HepG2 (cell line): ENCODE results near the gene TAS2R60. TPM values are rescaled to one million over a fixed set of nuclear protein-coding genes. Genes with fewer than 3 reads are reported as not detected.
A peak's percentile ranks its signal among the peaks of the same experiment; 100 is the strongest.

ENCODE experiments used
- ATAC-seq: fragments of 200-7000 bp; cut with Tn5 transposase; 3 replicates; pipeline ENCODE4 v1.9.1; 2020; ENCODE audit warnings: mild to moderate bottlenecking, moderate library complexity
- BruUV-seq: library from RNA; stranded (reverse); fragments of 400-500 nt; replicated peaks from 2 replicates; lab custom pipeline; 2021; lab: Mats Ljungman, UMichigan
- CTCF ChIA-PET: fragments of 300-600 bp; formaldehyde crosslinking; extraction: SDS; loops from one replicate; lab custom pipeline; 2021; ENCODE audit warnings: low total read pairs, inconsistent platforms, low intra/inter-chr PET ratio; lab: Yijun Ruan, JAX
- POLR2A ChIA-PET: fragments of 350-600 bp; sonication (Branson Sonifier 250); formaldehyde crosslinking; loops from one replicate; lab custom pipeline; 2020; ENCODE audit warnings: antibody characterized with exemption, inconsistent platforms; lab: Yijun Ruan, JAX
- DNase-seq: peaks from one replicate; pipeline ENCODE4 v3.0.0-alpha.2; 2015; ENCODE audit warnings: low spot score
- FAIRE-seq: peaks from 3 replicates; lab custom pipeline; 2011; peaks lifted over from hg19 to GRCh38; lab: Jason Lieb, UNC
- H2AFZ ChIP-seq: one replicate; pipeline ENCODE4 v1.6.1; 2011; ENCODE audit warnings: low read length, inconsistent platforms
- H3K27ac ChIP-seq: fragments of 300-600 bp; 3 replicates; pipeline ENCODE4 v1.8.0; 2011; ENCODE audit warnings: mixed run types, mild to moderate bottlenecking, mixed read lengths, low read length, inconsistent platforms; ENCODE audit not compliant: insufficient read depth; ENCODE audit errors: extremely low read length
- H3K27me3 ChIP-seq, 2 experiments: fragments of 200-600 bp in 1 of 2; 2 replicates in 1 of 2; 3 replicates in 1 of 2; pipeline versions ENCODE4 v1.6.0 to v1.8.0; 2011; ENCODE audit warnings: low read length in 2 of 2, mild to moderate bottlenecking in 2 of 2, moderate library complexity in 2 of 2, inconsistent platforms in 1 of 2; ENCODE audit not compliant: insufficient read depth in 2 of 2, control insufficient read depth in 1 of 2
- H3K36me3 ChIP-seq, 2 experiments: fragments of 200-600 bp in 1 of 2; replicated peaks in 1 of 2; 2 replicates in 1 of 2; 3 replicates in 1 of 2; pipeline versions ENCODE4 v1.5.1 to v1.8.0; 2011; ENCODE audit warnings: low read length in 2 of 2, inconsistent platforms in 1 of 2; ENCODE audit not compliant: insufficient read depth in 2 of 2, control insufficient read depth in 1 of 2
- H3K4me1 ChIP-seq: 2 replicates; pipeline ENCODE4 v1.5.1; 2012; ENCODE audit warnings: low read length, inconsistent platforms; ENCODE audit not compliant: insufficient read depth
- H3K4me2 ChIP-seq: 2 replicates; pipeline ENCODE4 v1.6.0; 2011; ENCODE audit warnings: low read depth, low read length, inconsistent platforms
- H3K4me3 ChIP-seq, 3 experiments: fragments of 200-600 bp in 1 of 3; sonication (generic), shearing (Covaris generic) in 1 of 3; replicated peaks in 1 of 3; 2 replicates each; pipeline ENCODE4 v1.5.1; 2011 to 2016; ENCODE audit warnings: low read length in 3 of 3, inconsistent platforms in 2 of 3, low read depth in 2 of 3, mild to moderate bottlenecking in 2 of 3, control low read depth in 1 of 3, mixed read lengths in 1 of 3; ENCODE audit not compliant: insufficient read depth in 1 of 3
- H3K79me2 ChIP-seq: one replicate; pipeline ENCODE4 v1.6.1; 2011; ENCODE audit warnings: low read length, inconsistent platforms; ENCODE audit not compliant: insufficient read depth
- H3K9ac ChIP-seq: 2 replicates; pipeline ENCODE4 v1.6.0; 2011; ENCODE audit warnings: mild to moderate bottlenecking, low read depth, low read length, inconsistent platforms; ENCODE audit not compliant: insufficient read depth
- H3K9me3 ChIP-seq: 2 replicates; pipeline ENCODE4 v1.5.1; 2012; ENCODE audit warnings: mild to moderate bottlenecking, low read length
- H4K20me1 ChIP-seq: 2 replicates; pipeline ENCODE4 v1.6.0; 2011; ENCODE audit warnings: inconsistent platforms, mild to moderate bottlenecking, low read length, moderate library complexity; ENCODE audit not compliant: insufficient read depth
- ADNP ChIP-seq: sonication (generic); formaldehyde crosslinking; IDR thresholded peaks from 2 replicates; pipeline ENCODE4 v1.4.0; 2020; ENCODE audit warnings: missing genetic modification reagents
- ARNTL ChIP-seq: sonication (generic); formaldehyde crosslinking; IDR thresholded peaks from 2 replicates; pipeline ENCODE4 v1.4.0; 2020; ENCODE audit warnings: mild to moderate bottlenecking, missing genetic modification reagents
- ESRRA ChIP-seq: sonication (generic); formaldehyde crosslinking; IDR thresholded peaks from 2 replicates; pipeline ENCODE4 v1.5.1; 2020; ENCODE audit warnings: mild to moderate bottlenecking, low read depth, missing genetic modification reagents
- FOXA3 ChIP-seq: IDR thresholded peaks from 2 replicates; pipeline ENCODE4 v1.6.1; 2016; ENCODE audit warnings: missing genetic modification reagents, missing compliant biosample characterization
- FOXC1 ChIP-seq: sonication (generic); formaldehyde crosslinking; IDR thresholded peaks from 2 replicates; pipeline ENCODE4 v1.8.0; 2022; ENCODE audit warnings: mild to moderate bottlenecking, missing genetic modification reagents, borderline replicate concordance
- HNF4A ChIP-seq: sonication (generic); formaldehyde crosslinking; IDR thresholded peaks from 2 replicates; pipeline ENCODE4 v1.4.0; 2020; ENCODE audit warnings: missing genetic modification reagents
- HNRNPLL ChIP-seq: fragments of 200-400 bp; formaldehyde crosslinking; IDR thresholded peaks from 2 replicates; pipeline ENCODE4 v1.6.1; 2017; ENCODE audit warnings: mild to moderate bottlenecking, low read depth, low read length; ENCODE audit not compliant: poor library complexity, severe bottlenecking
- ISL2 ChIP-seq: sonication (generic); formaldehyde crosslinking; IDR thresholded peaks from 2 replicates; pipeline ENCODE4 v1.5.0; 2020; ENCODE audit warnings: missing genetic modification reagents
- MEIS2 ChIP-seq: sonication (generic); formaldehyde crosslinking; IDR thresholded peaks from 2 replicates; pipeline ENCODE4 v1.9.0; 2021; ENCODE audit warnings: mild to moderate bottlenecking, missing genetic modification reagents
- MIER2 ChIP-seq: IDR thresholded peaks from 2 replicates; pipeline ENCODE4 v1.6.1; 2016; ENCODE audit warnings: missing biosample characterization, missing genetic modification reagents
- MXI1 ChIP-seq: IDR thresholded peaks from 3 replicates; pipeline ENCODE4 v1.6.1; 2012; ENCODE audit warnings: low read depth, low read length, inconsistent platforms, borderline replicate concordance
- NFE2L2 ChIP-seq: fragments of 150-350 bp; IDR thresholded peaks from 2 replicates; pipeline ENCODE4 v1.6.1; 2014; ENCODE audit warnings: low read length
- NR2C2 ChIP-seq: sonication (generic); formaldehyde crosslinking; IDR thresholded peaks from 2 replicates; pipeline ENCODE4 v1.4.0; 2020; ENCODE audit warnings: missing genetic modification reagents, mild to moderate bottlenecking, moderate library complexity, borderline replicate concordance
- PAF1 ChIP-seq: IDR thresholded peaks from 2 replicates; pipeline ENCODE4 v1.6.1; 2016; ENCODE audit warnings: missing genetic modification reagents, missing compliant biosample characterization
- RAD21 ChIP-seq: fragments of 450-650 bp; formaldehyde crosslinking; IDR thresholded peaks from 2 replicates; pipeline ENCODE4 v1.5.0; 2020; ENCODE audit warnings: mild to moderate bottlenecking
- SCMH1 ChIP-seq: sonication (generic); formaldehyde crosslinking; IDR thresholded peaks from 2 replicates; pipeline ENCODE4 v1.9.0; 2021; ENCODE audit warnings: missing genetic modification reagents, mild to moderate bottlenecking, borderline replicate concordance
- U2AF1 ChIP-seq: fragments of 200-400 bp; formaldehyde crosslinking; optimal IDR thresholded peaks from 2 replicates; pipeline ENCODE3; 2017; ENCODE audit warnings: mild to moderate bottlenecking, low read depth, low read length
- ZBTB7B ChIP-seq: sonication (generic); formaldehyde crosslinking; IDR thresholded peaks from 2 replicates; pipeline ENCODE4 v1.4.0; 2020; ENCODE audit warnings: missing genetic modification reagents
- ZNF337 ChIP-seq: sonication (generic); formaldehyde crosslinking; IDR thresholded peaks from 2 replicates; pipeline ENCODE4 v1.5.1; 2020; ENCODE audit warnings: missing genetic modification reagents, low read depth, mild to moderate bottlenecking, borderline replicate concordance
- ZNF615 ChIP-seq: sonication (generic); formaldehyde crosslinking; IDR thresholded peaks from 2 replicates; pipeline ENCODE4 v1.5.0; 2020; ENCODE audit warnings: mild to moderate bottlenecking, missing genetic modification reagents, borderline replicate concordance
- ZNF703 ChIP-seq: sonication (generic); formaldehyde crosslinking; IDR thresholded peaks from 2 replicates; pipeline ENCODE4 v1.5.1; 2020; ENCODE audit warnings: missing genetic modification reagents, mild to moderate bottlenecking, moderate library complexity, borderline replicate concordance
- WGBS: methylation state at CpG from one replicate; pipeline ENCODE4 v1.1.6; 2017; ENCODE audit warnings: low lambda C conversion rate; 5-methylcytosine and 5-hydroxymethylcytosine counted together
- in situ Hi-C: cut with HindIII; loops from 2 replicates; pipeline ENCODE4 v1.10.0; 2017; ENCODE audit warnings: low pct_unique_long_range_greater_than_20kb; ENCODE audit not compliant: extremely low pct_ligation_motif_present
- intact Hi-C: fragments of 100-400 bp; cut with micrococcal nuclease; formaldehyde crosslinking; loops from one replicate; pipeline ENCODE4 v1.10.0; 2022; ENCODE audit not compliant: unreplicated experiment
- polyA plus RNA-seq, 8 experiments: library from polyadenylated mRNA; depleted of rRNA in 3 of 8; stranded (reverse) in 7 of 8; unstranded in 1 of 8; fragments of >200 nt; fragmentation: Illumina TruSeq in 4 of 8; extraction: Trizol in 4 of 8; gene quantifications; 2 replicates each; pipeline versions ENCODE4 v1.2.1 to v1.2.3, GENCODE V29; 2011 to 2016; ENCODE audit warnings: low read depth in 4 of 8, missing spikeins in 1 of 8, mixed read lengths in 1 of 8; ENCODE audit not compliant: insufficient read depth in 1 of 8
- total RNA-seq, 5 experiments: library from RNA; depleted of rRNA; stranded (reverse); fragments of >200 nt; fragmentation: Illumina TruSeq; extraction: Trizol; gene quantifications; 2 replicates each; pipeline ENCODE4 v1.2.3, GENCODE V29; 2016; ENCODE audit warnings: low read depth in 1 of 5
- TF ChIP-seq, protein P1 (sequence below): sonication (generic); formaldehyde crosslinking; IDR thresholded peaks from 2 replicates; pipeline ENCODE4 v1.5.1; 2020; ENCODE audit warnings: mild to moderate bottlenecking, missing genetic modification reagents
- TF ChIP-seq, protein P2 (sequence below): sonication (generic); formaldehyde crosslinking; IDR thresholded peaks from 2 replicates; pipeline ENCODE4 v1.4.0; 2020; ENCODE audit warnings: missing genetic modification reagents

TAS2R60 gene
- total and polyA plus RNA-seq, 2 of the 13 experiments (the other 11 are each of a cell fraction or from before 2014, with no cell fraction given): not detected

DNA sequence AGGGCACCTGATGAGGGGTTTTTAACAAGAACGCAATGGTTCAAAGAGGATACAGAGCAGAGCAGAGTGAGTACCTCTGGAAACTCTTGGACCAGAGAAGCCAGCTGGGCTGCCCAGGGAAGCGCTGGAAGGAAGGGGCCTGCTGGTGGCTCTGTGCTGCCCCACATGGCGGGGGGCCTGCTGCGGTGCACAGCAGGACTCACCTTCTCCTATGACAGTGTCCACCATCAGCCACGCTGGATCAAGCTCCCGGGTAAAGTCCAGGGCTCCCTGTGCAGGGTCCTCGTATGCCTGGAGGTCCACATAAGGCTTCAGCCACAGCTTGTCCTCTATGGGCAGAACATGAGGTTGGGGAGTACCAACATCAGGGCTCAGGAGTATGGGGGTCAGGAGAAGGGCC is 47.1 kb upstream of the TAS2R60 start:
- H3K4me2 ChIP-seq: peak overlapping the region; percentile 78
- H2AFZ ChIP-seq: no peak overlapping the region
- 37% methylated on average over 5 of the region's 7 CpGs for WGBS
- peaks cover 60% of the 10 kb centered on the region for H3K4me1 ChIP-seq
- H3K27me3 ChIP-seq: no peaks in the 10 kb centered on the region
- no peak for DNase-seq
- intact Hi-C loops: no loop called here
- H3K4me3 ChIP-seq: peak overlapping the region in 1 of 3 experiments; percentile 47; a peak in 2 of 6 replicates
- ChIA-PET POLR2A (interaction anchor here (1.1 to 2.5 kb wide), 8 partner anchors 9 to 133 kb away, joined by 3 to 24 read pairs (median 8); partner anchors contain the start of genes CASP2, EPHA1 and GSTK1), CTCF (no interaction called here)
- peak overlapping the region; percentile 66 for H3K27ac ChIP-seq
- ATAC-seq: peak; percentile 45
- peak overlapping the region; percentile 27; the same call in 1 of the 2 replicates for H3K9ac ChIP-seq
- no peaks in the 10 kb centered on the region for H3K79me2 ChIP-seq
- no peaks in the 10 kb centered on the region for H4K20me1 ChIP-seq
- H3K36me3 ChIP-seq: peaks cover 0 to 3% of the 10 kb centered on the region in 2 experiments; a peak in 1 of 5 replicates
- no peak for FAIRE-seq
- BruUV-seq: no TSS peak
- in situ Hi-C loops: loop anchor here (25.0 kb wide), 1 partner anchor 516 kb away; the partner anchor contains the start of gene TCAF1
- no peaks in the 10 kb centered on the region for H3K9me3 ChIP-seq
- TF ChIP-seq PAF1 (CRISPR knock-in tag): no peak
- TF ChIP-seq SCMH1 (CRISPR knock-in tag): no peak
- no peak for TF ChIP-seq ISL2
- TF ChIP-seq, protein P1, sequence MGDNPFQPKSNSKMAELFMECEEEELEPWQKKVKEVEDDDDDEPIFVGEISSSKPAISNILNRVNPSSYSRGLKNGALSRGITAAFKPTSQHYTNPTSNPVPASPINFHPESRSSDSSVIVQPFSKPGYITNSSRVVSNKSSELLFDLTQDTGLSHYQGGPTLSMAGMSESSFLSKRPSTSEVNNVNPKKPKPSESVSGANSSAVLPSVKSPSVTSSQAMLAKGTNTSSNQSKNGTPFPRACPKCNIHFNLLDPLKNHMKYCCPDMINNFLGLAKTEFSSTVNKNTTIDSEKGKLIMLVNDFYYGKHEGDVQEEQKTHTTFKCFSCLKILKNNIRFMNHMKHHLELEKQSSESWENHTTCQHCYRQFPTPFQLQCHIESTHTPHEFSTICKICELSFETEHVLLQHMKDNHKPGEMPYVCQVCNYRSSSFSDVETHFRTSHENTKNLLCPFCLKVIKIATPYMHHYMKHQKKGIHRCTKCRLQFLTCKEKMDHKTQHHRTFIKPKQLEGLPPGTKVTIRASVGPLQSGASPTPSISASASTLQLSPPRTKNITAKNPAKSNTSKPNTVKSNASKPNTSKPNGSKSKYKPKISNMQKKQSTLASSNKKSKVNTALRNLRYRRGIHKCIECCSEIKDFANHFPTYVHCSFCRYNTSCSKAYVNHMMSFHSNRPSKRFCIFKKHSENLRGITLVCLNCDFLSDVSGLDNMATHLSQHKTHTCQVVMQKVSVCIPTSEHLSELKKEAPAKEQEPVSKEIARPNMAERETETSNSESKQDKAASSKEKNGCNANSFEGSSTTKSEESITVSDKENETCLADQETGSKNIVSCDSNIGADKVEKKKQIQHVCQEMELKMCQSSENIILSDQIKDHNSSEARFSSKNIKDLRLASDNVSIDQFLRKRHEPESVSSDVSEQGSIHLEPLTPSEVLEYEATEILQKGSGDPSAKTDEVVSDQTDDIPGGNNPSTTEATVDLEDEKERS: no peak
- no peak for TF ChIP-seq FOXA3
- no peak for TF ChIP-seq HNRNPLL
- TF ChIP-seq MIER2 (CRISPR knock-in tag): no peak
- TF ChIP-seq, protein P2, sequence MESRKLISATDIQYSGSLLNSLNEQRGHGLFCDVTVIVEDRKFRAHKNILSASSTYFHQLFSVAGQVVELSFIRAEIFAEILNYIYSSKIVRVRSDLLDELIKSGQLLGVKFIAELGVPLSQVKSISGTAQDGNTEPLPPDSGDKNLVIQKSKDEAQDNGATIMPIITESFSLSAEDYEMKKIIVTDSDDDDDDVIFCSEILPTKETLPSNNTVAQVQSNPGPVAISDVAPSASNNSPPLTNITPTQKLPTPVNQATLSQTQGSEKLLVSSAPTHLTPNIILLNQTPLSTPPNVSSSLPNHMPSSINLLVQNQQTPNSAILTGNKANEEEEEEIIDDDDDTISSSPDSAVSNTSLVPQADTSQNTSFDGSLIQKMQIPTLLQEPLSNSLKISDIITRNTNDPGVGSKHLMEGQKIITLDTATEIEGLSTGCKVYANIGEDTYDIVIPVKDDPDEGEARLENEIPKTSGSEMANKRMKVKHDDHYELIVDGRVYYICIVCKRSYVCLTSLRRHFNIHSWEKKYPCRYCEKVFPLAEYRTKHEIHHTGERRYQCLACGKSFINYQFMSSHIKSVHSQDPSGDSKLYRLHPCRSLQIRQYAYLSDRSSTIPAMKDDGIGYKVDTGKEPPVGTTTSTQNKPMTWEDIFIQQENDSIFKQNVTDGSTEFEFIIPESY (CRISPR knock-in tag): peak; percentile 63
- no peak for TF ChIP-seq MEIS2
- TF ChIP-seq MXI1: no peak
- TF ChIP-seq ZNF615: no peak
- 0 out of 2 replicates have a peak, but pooled peaks have one; percentile 6 for TF ChIP-seq ESRRA
- no peak for TF ChIP-seq NFE2L2
- no peak for TF ChIP-seq ZBTB7B
- no peak for TF ChIP-seq NR2C2
- no peak for TF ChIP-seq U2AF1
- no peak for TF ChIP-seq ADNP (CRISPR knock-in tag)
- TF ChIP-seq FOXC1: no peak
- TF ChIP-seq ZNF703: no peak
- TF ChIP-seq RAD21 (CRISPR knock-in tag): no peak
- TF ChIP-seq ARNTL: no peak
- TF ChIP-seq HNF4A: peak; percentile 68
- no peak for TF ChIP-seq ZNF337 (CRISPR knock-in tag)
